MG63 (cell line): ENCODE measurements around the gene SLC22A4. TPM values are rescaled to one million over a fixed set of nuclear protein-coding genes. Genes with fewer than 3 reads are reported as not detected.

Experiments
- DNase-seq: peaks from one replicate; pipeline ENCODE4 v3.0.0-alpha.2; 2020
- H3K27me3 ChIP-seq: fragments of 250-450 bp; sonication (Bioruptor Pico); 2 replicates; pipeline ENCODE4 v1.5.1; 2020; ENCODE audit warnings: mild to moderate bottlenecking, moderate library complexity
- H3K36me3 ChIP-seq: fragments of 250-450 bp; sonication (Bioruptor Pico); 2 replicates; pipeline ENCODE4 v1.5.1; 2020; ENCODE audit warnings: mild to moderate bottlenecking, moderate library complexity
- H3K4me3 ChIP-seq: fragments of 250-450 bp; sonication (Bioruptor Pico); 2 replicates; pipeline ENCODE4 v1.5.1; 2020; ENCODE audit warnings: mild to moderate bottlenecking, moderate library complexity
- H3K9me3 ChIP-seq: fragments of 250-450 bp; sonication (Bioruptor Pico); 2 replicates; pipeline ENCODE4 v1.5.1; 2020; ENCODE audit warnings: mild to moderate bottlenecking, moderate library complexity
- total RNA-seq: library from RNA; depleted of rRNA; stranded (reverse); fragments of >200 nt; shearing (Covaris generic); gene quantifications from 2 replicates; pipeline ENCODE4 v1.2.3, GENCODE V29; 2014; ENCODE audit warnings: low replicate concordance

The SLC22A4 gene
- total RNA-seq, 1 experiment from 2014 or later: 0.03 TPM

- H3K4me3 ChIP-seq: no peak overlapping the region
- DNase-seq: no peak
- H3K36me3 ChIP-seq: no peaks in the 10 kb centered on the region
- no peaks in the 10 kb centered on the region for H3K9me3 ChIP-seq
- no peaks in the 10 kb centered on the region for H3K27me3 ChIP-seq
These were observed 45.3 kb downstream of the SLC22A4 start for GRCh38 chr5:132339502-132339901.

GRCh38 chr5:132342291-132343180, 48.3 kb downstream of the SLC22A4 start:
- peak; percentile 14 for DNase-seq
- Histone ChIP-seq H3K9me3 (no peaks in the 10 kb centered on the region), H3K36me3 (no peaks in the 10 kb centered on the region), H3K4me3 (no peak overlapping the region), H3K27me3 (no peaks in the 10 kb centered on the region)

- DNase-seq: no peak
- Histone ChIP-seq H3K27me3 (no peaks in the 10 kb centered on the region), H3K9me3 (no peaks in the 10 kb centered on the region)
These were observed 50.8 kb downstream of the SLC22A4 start for GRCh38 chr5:132344775-132345514.

GRCh38 chr5:132353486-132353995, 59.3 kb downstream of the SLC22A4 start:
- no peak for DNase-seq
- Histone ChIP-seq H3K9me3 (no peaks in the 10 kb centered on the region), H3K36me3 (no peaks in the 10 kb centered on the region), H3K4me3 (no peak overlapping the region), H3K27me3 (peaks cover 2% of the 10 kb centered on the region; the same call in 1 of the 2 replicates)

More at GRCh38 chr5:132344775-132345514, 50.8 kb downstream of the SLC22A4 start:
- no peak overlapping the region for H3K4me3 ChIP-seq
- H3K36me3 ChIP-seq: no peaks in the 10 kb centered on the region

GRCh38 chr5:132354381-132355139, 60.4 kb downstream of the SLC22A4 start:
- no peaks in the 10 kb centered on the region for H3K36me3 ChIP-seq
- DNase-seq: no peak
- peaks cover 2% of the 10 kb centered on the region; the same call in 1 of the 2 replicates for H3K27me3 ChIP-seq
- H3K9me3 ChIP-seq: no peaks in the 10 kb centered on the region
- no peak overlapping the region for H3K4me3 ChIP-seq

- H3K4me3 ChIP-seq: no peak overlapping the region
- peaks cover 2% of the 10 kb centered on the region; the same call in 1 of the 2 replicates for H3K27me3 ChIP-seq
- no peak for DNase-seq
- no peaks in the 10 kb centered on the region for H3K9me3 ChIP-seq
- no peaks in the 10 kb centered on the region for H3K36me3 ChIP-seq
These were observed 61.1 kb downstream of the SLC22A4 start for GRCh38 chr5:132355140-132355765.

- Histone ChIP-seq H3K36me3 (no peaks in the 10 kb centered on the region), H3K9me3 (no peaks in the 10 kb centered on the region), H3K4me3 (no peak overlapping the region), H3K27me3 (no peaks in the 10 kb centered on the region)
- no peak for DNase-seq
These were observed 64.6 kb downstream of the SLC22A4 start for GRCh38 chr5:132358775-132359174.

- Histone ChIP-seq H3K9me3 (no peaks in the 10 kb centered on the region), H3K36me3 (no peaks in the 10 kb centered on the region), H3K27me3 (no peaks in the 10 kb centered on the region), H3K4me3 (no peak overlapping the region)
- DNase-seq: no peak
These were observed 67.9 kb downstream of the SLC22A4 start for GRCh38 chr5:132362086-132362485.

- Histone ChIP-seq H3K4me3 (no peak overlapping the region), H3K36me3 (no peaks in the 10 kb centered on the region), H3K9me3 (no peaks in the 10 kb centered on the region), H3K27me3 (no peaks in the 10 kb centered on the region)
- DNase-seq: peak; percentile 86
These were observed 69.4 kb downstream of the SLC22A4 start for GRCh38 chr5:132363431-132364112.

GRCh38 chr5:132364319-132364718, 70.1 kb downstream of the SLC22A4 start:
- H3K36me3 ChIP-seq: no peaks in the 10 kb centered on the region
- DNase-seq: peak; percentile 80
- no peak overlapping the region for H3K4me3 ChIP-seq

GRCh38 chr5:132365213-132365612, 71.0 kb downstream of the SLC22A4 start:
- Histone ChIP-seq H3K4me3 (no peak overlapping the region), H3K36me3 (no peaks in the 10 kb centered on the region), H3K27me3 (no peaks in the 10 kb centered on the region), H3K9me3 (no peaks in the 10 kb centered on the region)
- peak; percentile 62 for DNase-seq

More at GRCh38 chr5:132364319-132364718, 70.1 kb downstream of the SLC22A4 start:
- Histone ChIP-seq H3K9me3 (no peaks in the 10 kb centered on the region), H3K27me3 (no peaks in the 10 kb centered on the region)

GRCh38 chr5:132368186-132368585, 74.0 kb downstream of the SLC22A4 start:
- DNase-seq: no peak
- Histone ChIP-seq H3K27me3 (no peaks in the 10 kb centered on the region; the same call in 1 of the 2 replicates), H3K36me3 (peaks cover 10% of the 10 kb centered on the region), H3K9me3 (no peaks in the 10 kb centered on the region), H3K4me3 (no peak overlapping the region)

- Histone ChIP-seq H3K9me3 (no peaks in the 10 kb centered on the region), H3K36me3 (peaks cover 10% of the 10 kb centered on the region), H3K27me3 (no peaks in the 10 kb centered on the region; the same call in 1 of the 2 replicates), H3K4me3 (peak overlapping the region; percentile 62)
- DNase-seq: no peak
These were observed 74.8 kb downstream of the SLC22A4 start for GRCh38 chr5:132369007-132369473.

- peak; percentile 72 for DNase-seq
- H3K36me3 ChIP-seq: peaks cover 10% of the 10 kb centered on the region
- no peaks in the 10 kb centered on the region; the same call in 1 of the 2 replicates for H3K27me3 ChIP-seq
- no peaks in the 10 kb centered on the region for H3K9me3 ChIP-seq
- peak within 1 kb of the TSS; percentile 62 for H3K4me3 ChIP-seq
These were observed 75.4 kb downstream of the SLC22A4 start, which contains the start of gene SLC22A5 for GRCh38 chr5:132369474-132370180. SLC22A5 (plus strand) TSS chr5:132369710; CDS start chr5:132369973, 263 bp downstream.
